Duodenal mucosa (tissue), 2 donors: ENCODE data around the gene FADS2.
A peak's percentile ranks its signal among the peaks of the same experiment; 100 is the strongest.

ENCODE experiments used
- H3K27ac ChIP-seq: one replicate; pipeline ENCODE4 v1.7.0; 2013; ENCODE audit warnings: low read depth, low read length
- H3K27me3 ChIP-seq, 2 donors: one replicate each; pipeline ENCODE4 v1.7.0; 2013; ENCODE audit warnings: low read length in 2 of 2, control low read depth in 1 of 2; ENCODE audit not compliant: insufficient read depth in 2 of 2, control insufficient read depth in 1 of 2
- H3K36me3 ChIP-seq, 2 donors: one replicate each; pipeline ENCODE4 v1.7.0; 2013; ENCODE audit warnings: low read length in 2 of 2, control low read depth in 1 of 2; ENCODE audit not compliant: insufficient read depth in 2 of 2, control insufficient read depth in 1 of 2
- H3K4me1 ChIP-seq, 2 donors: one replicate each; pipeline ENCODE4 v1.7.0; 2013; ENCODE audit warnings: low read length in 2 of 2, control low read depth in 1 of 2; ENCODE audit not compliant: insufficient read depth in 2 of 2, control insufficient read depth in 1 of 2
- H3K4me3 ChIP-seq, 2 donors: one replicate each; pipeline ENCODE4 v1.7.0; 2013; ENCODE audit warnings: low read length in 2 of 2, low read depth in 1 of 2
- H3K9ac ChIP-seq, 2 donors: one replicate each; pipeline ENCODE4 v1.7.0; 2013; ENCODE audit warnings: low read length in 2 of 2, low read depth in 1 of 2
- H3K9me3 ChIP-seq, 2 donors: one replicate each; pipeline ENCODE4 v1.7.0; 2013; ENCODE audit warnings: low read length in 2 of 2, control low read depth in 1 of 2; ENCODE audit not compliant: control insufficient read depth in 1 of 2

FADS2 gene

DNA sequence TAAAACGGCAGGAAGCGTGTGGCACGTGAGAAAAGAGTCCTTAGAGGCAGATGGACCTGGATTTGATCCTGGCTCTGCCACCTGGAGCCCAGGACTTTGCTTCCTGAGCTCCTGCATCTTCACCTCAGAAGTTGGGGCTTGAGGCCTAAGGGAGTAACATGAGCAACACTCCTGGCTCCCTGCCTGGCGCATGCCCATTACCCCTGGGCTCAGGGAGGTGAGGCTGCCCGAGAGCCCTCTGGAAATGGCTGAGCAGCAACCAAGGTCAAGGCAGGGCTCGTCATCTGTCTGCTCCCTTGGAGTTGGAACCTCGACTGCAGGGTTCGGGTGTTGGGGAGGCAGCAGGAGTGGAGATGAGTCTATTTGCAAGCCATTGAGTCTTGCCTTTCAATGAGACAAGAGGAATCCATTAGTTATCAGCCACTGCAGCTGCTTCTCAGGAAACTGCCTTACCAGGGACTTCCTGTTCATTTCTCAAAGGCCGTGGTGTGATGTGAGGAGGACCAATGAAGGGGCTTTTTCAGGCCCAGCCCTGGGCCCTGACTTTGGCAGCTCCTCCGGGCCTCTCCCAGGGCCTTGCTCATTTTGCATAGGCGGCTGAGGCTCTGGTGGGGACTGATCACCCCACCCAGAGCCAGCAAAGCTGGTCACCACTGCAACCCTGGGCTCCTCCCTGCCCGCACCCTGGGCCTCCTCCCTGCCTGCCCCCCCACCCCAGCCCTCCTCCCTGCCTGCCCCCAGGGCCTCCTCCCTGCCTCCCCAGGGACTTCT, 6.4 kb downstream of the FADS2 start:
- Histone ChIP-seq H3K9ac (peak overlapping the region in 1 of 2 donors; percentile 30), H3K27ac (peak overlapping the region; percentile 41), H3K4me1 (peaks cover 27 to 52% of the 10 kb centered on the region in 2 donors), H3K36me3 (peaks cover 0 to 12% of the 10 kb centered on the region in 2 donors), H3K9me3 (no peaks in the 10 kb centered on the region), H3K27me3 (no peaks in the 10 kb centered on the region), H3K4me3 (peak overlapping the region in 1 of 2 donors; percentile 11)

DNA sequence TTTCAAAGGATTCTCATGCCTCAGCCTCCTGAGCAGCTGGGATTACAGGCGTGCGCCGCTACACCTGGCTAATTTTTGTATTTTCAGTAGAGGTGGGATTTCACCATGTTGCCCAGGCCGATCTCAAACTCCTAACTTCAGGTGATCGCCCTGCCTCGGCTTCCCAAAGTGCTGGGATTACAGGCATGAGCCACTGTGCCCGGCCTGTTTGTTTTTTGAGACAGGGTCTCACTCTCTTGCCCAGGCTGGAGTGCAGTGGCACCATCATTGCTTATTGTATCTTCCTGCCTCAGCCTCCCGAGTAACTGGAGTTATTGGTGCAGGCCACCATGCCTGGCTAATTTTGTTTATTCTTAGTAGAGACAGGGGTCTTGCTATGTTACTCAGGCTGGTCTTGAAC, 8.1 kb downstream of the FADS2 start:
- Histone ChIP-seq H3K27ac (no peak overlapping the region), H3K27me3 (no peaks in the 10 kb centered on the region), H3K9ac (no peak overlapping the region), H3K4me3 (no peak overlapping the region), H3K4me1 (peaks cover 27 to 36% of the 10 kb centered on the region in 2 donors), H3K36me3 (peaks cover 0 to 29% of the 10 kb centered on the region in 2 donors), H3K9me3 (no peaks in the 10 kb centered on the region)

DNA sequence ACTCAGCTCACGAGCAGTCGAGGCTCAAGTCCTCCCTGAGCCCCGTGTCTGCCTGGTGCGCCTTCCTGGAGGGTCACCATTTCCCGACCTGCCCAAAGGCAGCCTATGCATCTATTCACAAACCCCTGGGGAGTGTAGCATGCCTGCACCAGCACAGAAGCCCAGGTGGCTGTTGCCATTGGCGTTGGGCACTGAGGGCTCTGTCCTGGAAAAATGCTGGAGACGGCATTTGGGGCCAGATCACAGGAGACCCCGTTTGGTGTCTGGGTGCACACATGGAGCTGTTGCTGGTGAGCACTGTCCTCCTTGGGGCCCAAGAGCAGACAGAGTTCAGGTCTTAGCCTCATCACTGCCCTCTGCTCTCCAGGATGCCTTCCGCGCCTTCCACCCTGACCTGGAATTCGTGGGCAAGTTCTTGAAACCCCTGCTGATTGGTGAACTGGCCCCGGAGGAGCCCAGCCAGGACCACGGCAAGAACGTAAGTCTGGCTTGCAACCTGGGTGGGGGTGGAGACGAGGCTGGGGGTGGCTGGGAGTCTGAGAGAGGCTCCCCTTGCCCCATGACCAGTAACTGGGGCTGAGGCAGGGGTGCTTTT, 9.4 kb downstream of the FADS2 start:
- no peaks in the 10 kb centered on the region for H3K9me3 ChIP-seq
- peaks cover 0 to 41% of the 10 kb centered on the region in 2 donors for H3K36me3 ChIP-seq
- H3K9ac ChIP-seq: no peak overlapping the region
- no peaks in the 10 kb centered on the region for H3K27me3 ChIP-seq
- H3K4me3 ChIP-seq: no peak overlapping the region
- peaks cover 21 to 24% of the 10 kb centered on the region in 2 donors for H3K4me1 ChIP-seq
- no peak overlapping the region for H3K27ac ChIP-seq

DNA sequence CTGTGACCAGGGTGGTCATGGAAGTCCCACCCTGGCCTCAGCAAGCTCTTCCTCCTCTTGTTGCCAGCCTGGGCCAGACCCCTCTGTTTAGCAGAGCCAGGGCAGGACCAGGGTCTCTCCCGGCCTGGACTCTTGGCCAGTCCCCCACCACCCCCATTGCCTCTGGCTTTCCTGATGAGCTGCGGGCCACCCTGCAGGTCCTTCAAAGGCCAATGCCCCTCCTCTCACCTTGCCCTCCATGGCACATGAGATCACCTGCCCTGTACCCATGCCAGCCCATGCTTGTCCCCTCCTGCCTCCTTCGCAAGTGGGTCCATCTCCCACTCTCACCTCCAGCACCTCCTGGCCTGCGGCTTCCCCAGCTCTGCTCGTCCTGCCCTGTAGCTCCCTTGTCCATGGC, 10.4 kb downstream of the FADS2 start:
- Histone ChIP-seq H3K27ac (no peak overlapping the region), H3K36me3 (peaks cover 0 to 51% of the 10 kb centered on the region in 2 donors), H3K9ac (no peak overlapping the region), H3K4me3 (no peak overlapping the region), H3K9me3 (no peaks in the 10 kb centered on the region), H3K27me3 (no peaks in the 10 kb centered on the region), H3K4me1 (peaks cover 15 to 16% of the 10 kb centered on the region in 2 donors)

DNA sequence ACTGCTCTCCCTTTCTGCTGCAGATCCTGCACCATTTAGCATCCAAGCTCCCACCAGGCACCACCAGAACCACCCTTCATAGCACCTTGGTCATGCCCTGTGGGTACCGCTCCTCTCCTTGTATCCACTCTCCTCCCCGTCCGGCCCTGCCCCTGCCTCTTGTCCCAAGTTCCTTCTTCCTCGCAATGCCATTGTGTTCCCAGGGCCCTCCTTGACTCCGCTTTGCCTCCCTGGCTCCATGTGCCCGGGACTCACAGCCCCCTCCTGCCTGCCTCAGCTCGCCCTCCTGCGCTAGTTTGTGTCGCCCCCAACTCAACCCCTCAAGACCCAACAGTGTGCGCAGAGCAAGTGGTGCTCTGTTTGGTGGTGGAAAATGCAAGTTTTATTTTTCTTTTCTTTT, 10.8 kb downstream of the FADS2 start:
- Histone ChIP-seq H3K4me3 (no peak overlapping the region), H3K27ac (no peak overlapping the region), H3K4me1 (peaks cover 12% of the 10 kb centered on the region in 2 donors), H3K27me3 (no peaks in the 10 kb centered on the region), H3K9ac (no peak overlapping the region), H3K36me3 (peaks cover 0 to 52% of the 10 kb centered on the region in 2 donors), H3K9me3 (no peaks in the 10 kb centered on the region)

DNA sequence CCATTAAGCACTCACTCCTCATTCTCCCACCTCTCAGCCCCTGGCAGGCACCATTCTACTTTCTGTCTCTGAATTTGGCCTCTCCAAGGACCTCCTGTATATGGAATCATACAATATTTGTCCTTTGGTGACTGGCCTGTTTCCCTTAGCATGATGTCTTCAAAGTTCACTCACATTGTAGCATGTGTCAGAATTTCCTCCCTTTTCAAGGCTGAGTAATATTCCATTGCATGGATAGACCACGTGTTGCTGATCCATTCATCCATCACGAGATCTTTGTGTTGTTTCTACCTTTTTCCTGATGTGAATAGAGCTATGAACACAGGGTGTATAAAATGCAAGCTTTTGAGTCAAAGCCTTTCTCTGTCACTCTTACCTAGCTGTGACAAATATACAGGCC, 11.6 kb downstream of the FADS2 start:
- no peak overlapping the region for H3K27ac ChIP-seq
- H3K27me3 ChIP-seq: no peaks in the 10 kb centered on the region
- H3K36me3 ChIP-seq: peaks cover 0 to 52% of the 10 kb centered on the region in 2 donors
- H3K9me3 ChIP-seq: no peaks in the 10 kb centered on the region
- H3K4me3 ChIP-seq: no peak overlapping the region
- no peak overlapping the region for H3K9ac ChIP-seq
- H3K4me1 ChIP-seq: peaks cover 4% of the 10 kb centered on the region in 2 donors

DNA sequence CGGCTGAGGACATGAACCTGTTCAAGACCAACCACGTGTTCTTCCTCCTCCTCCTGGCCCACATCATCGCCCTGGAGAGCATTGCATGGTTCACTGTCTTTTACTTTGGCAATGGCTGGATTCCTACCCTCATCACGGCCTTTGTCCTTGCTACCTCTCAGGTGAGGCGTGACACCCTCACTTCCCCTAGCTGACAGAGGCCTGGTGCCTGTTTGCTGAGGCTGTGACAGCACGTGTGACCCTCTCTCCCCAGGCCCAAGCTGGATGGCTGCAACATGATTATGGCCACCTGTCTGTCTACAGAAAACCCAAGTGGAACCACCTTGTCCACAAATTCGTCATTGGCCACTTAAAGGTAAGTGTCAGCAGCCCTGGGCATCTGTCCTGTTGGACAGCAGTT, 12.3 kb downstream of the FADS2 start:
- Histone ChIP-seq H3K27me3 (no peaks in the 10 kb centered on the region), H3K36me3 (peaks cover 0 to 57% of the 10 kb centered on the region in 2 donors), H3K4me1 (no peaks in the 10 kb centered on the region), H3K4me3 (no peak overlapping the region), H3K9me3 (no peaks in the 10 kb centered on the region), H3K27ac (no peak overlapping the region), H3K9ac (no peak overlapping the region)

DNA sequence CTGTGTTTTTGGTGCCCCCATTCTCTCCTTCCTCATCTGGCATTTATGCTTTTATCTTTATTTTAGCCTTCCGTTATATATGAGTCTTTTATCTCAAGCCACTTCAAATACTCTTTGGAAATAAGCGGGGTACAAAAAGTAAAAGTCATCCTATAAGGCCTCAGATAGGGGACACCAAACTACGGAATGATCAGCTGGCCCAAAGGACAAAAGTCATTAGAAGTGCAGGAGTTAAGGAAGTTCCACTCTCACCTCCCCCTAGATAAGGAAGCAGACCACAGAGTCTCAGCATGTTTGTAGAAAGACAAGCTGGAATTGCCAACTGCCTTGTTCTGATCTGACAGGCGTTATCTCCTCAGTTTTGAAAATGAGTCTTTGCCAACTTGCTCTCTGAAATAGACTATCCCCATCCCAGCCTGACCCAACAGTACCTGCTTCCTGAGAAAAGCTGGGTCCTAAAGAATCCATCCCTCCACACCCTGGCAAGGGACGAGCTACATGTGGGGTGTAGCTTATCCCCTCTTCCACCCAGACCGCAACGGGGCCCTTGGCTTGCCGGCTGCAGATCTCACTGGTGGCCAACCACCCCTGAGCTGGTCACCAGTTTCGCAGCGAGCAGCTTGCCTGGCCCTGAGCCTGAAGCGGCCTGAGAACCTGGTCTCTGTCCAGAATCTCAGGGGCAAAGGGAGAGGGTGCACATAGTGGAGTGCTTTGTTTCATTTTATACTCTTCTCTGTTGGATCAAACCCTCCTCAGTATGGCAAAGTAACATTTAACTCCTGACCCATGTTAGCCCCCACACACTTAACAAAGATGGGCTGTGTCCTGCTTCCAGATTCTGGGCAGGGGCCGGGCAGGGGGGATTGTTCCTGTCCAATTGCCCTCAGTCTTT, 13.8 kb downstream of the FADS2 start:
- no peaks in the 10 kb centered on the region for H3K9me3 ChIP-seq
- H3K4me3 ChIP-seq: no peak overlapping the region
- H3K27me3 ChIP-seq: no peaks in the 10 kb centered on the region
- H3K36me3 ChIP-seq: peaks cover 0 to 57% of the 10 kb centered on the region in 2 donors
- no peak overlapping the region for H3K27ac ChIP-seq
- no peaks in the 10 kb centered on the region for H3K4me1 ChIP-seq
- no peak overlapping the region for H3K9ac ChIP-seq

DNA sequence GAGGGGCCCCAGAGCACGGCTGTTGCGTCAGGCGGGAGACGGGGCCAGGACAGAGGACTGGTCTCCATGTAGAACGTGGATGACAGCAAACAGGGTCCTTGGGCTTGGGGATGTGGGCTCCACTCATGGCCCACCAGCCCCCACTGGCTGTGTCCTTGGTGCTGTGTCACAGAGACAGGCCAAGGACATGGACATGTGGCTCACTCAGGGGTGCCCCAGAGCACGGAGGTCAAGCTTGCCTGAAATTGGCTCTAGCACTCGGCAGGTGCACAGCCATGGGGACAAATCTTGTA, 14.4 kb downstream of the FADS2 start:
- Histone ChIP-seq H3K9me3 (no peaks in the 10 kb centered on the region), H3K27me3 (no peaks in the 10 kb centered on the region), H3K36me3 (peaks cover 0 to 58% of the 10 kb centered on the region in 2 donors), H3K4me3 (no peak overlapping the region), H3K9ac (no peak overlapping the region), H3K27ac (no peak overlapping the region), H3K4me1 (no peaks in the 10 kb centered on the region)
